Fibroblast of lung (primary cell): Measurements from ENCODE around the gene FKBP1A. TPM values are rescaled to one million over a fixed set of nuclear protein-coding genes. Genes with fewer than 3 reads are reported as not detected.

Experiments
- DNase-seq, 2 donors: peaks; one replicate each; pipeline versions ENCODE4 v3.0.0 to v3.0.0-alpha.2; 2010; ENCODE audit warnings: low read depth in 2 of 2
- H2AFZ ChIP-seq: 2 replicates; pipeline ENCODE4 v1.5.1; 2012; ENCODE audit warnings: low read length, control low read depth, inconsistent platforms
- H3K27ac ChIP-seq: 2 replicates; pipeline ENCODE4 v1.5.1; 2011; ENCODE audit warnings: low read length, control low read depth; ENCODE audit not compliant: insufficient read depth
- H3K27me3 ChIP-seq: 2 replicates; pipeline ENCODE4 v1.5.1; 2011; ENCODE audit warnings: mild to moderate bottlenecking, low read length; ENCODE audit not compliant: control insufficient read depth, insufficient read depth
- H3K36me3 ChIP-seq: 2 replicates; pipeline ENCODE4 v1.5.1; 2011; ENCODE audit warnings: low read length; ENCODE audit not compliant: control insufficient read depth, insufficient read depth
- H3K4me1 ChIP-seq: 2 replicates; pipeline ENCODE4 v1.5.1; 2011; ENCODE audit warnings: low read length; ENCODE audit not compliant: control insufficient read depth, insufficient read depth; ENCODE audit errors: extremely low read depth
- H3K4me2 ChIP-seq: 2 replicates; pipeline ENCODE4 v1.5.1; 2011; ENCODE audit warnings: low read length, control low read depth; ENCODE audit not compliant: insufficient read depth; ENCODE audit errors: extremely low read depth
- H3K4me3 ChIP-seq, 4 experiments: fragments of 200-600 bp in 1 of 4; sonication (generic) in 1 of 4; replicated peaks in 1 of 4; 2 replicates each; pipeline ENCODE4 v1.5.1; 2011 to 2016; ENCODE audit warnings: low read length in 4 of 4, low read depth in 3 of 4, mild to moderate bottlenecking in 3 of 4, control low read depth in 2 of 4, inconsistent platforms in 1 of 4, mixed read lengths in 1 of 4; ENCODE audit not compliant: insufficient read depth in 1 of 4; ENCODE audit errors: control extremely low read depth in 1 of 4
- H3K79me2 ChIP-seq: 2 replicates; pipeline ENCODE4 v1.5.1; 2012; ENCODE audit warnings: mild to moderate bottlenecking, low read length, inconsistent platforms; ENCODE audit not compliant: control insufficient read depth, insufficient read depth
- H3K9ac ChIP-seq: 2 replicates; pipeline ENCODE4 v1.5.1; 2011; ENCODE audit warnings: mild to moderate bottlenecking, low read length, control low read depth; ENCODE audit not compliant: insufficient read depth
- H3K9me3 ChIP-seq: 2 replicates; pipeline ENCODE4 v1.5.1; 2012; ENCODE audit warnings: low read depth, low read length; ENCODE audit not compliant: control insufficient read depth, insufficient read depth
- H4K20me1 ChIP-seq: 2 replicates; pipeline ENCODE4 v1.5.1; 2011; ENCODE audit warnings: low read length; ENCODE audit not compliant: control insufficient read depth, insufficient read depth; ENCODE audit errors: extremely low read depth
- EZH2 ChIP-seq: IDR thresholded peaks from 2 replicates; pipeline ENCODE4 v1.5.1; 2012; ENCODE audit warnings: low read length, control low read depth, mild to moderate bottlenecking; ENCODE audit errors: missing control alignments
- polyA plus RNA-seq, 2 donors: library from polyadenylated mRNA; depleted of rRNA in 1 of 2; stranded (reverse) in 1 of 2; unstranded in 1 of 2; fragments of >200 nt; gene quantifications; 2 replicates each; pipeline ENCODE4 v1.2.1, GENCODE V29; 2011 to 2012; ENCODE audit warnings: missing spikeins in 1 of 2
- total RNA-seq: library from RNA; depleted of rRNA; stranded (reverse); fragments of >200 nt; gene quantifications from 2 replicates; pipeline ENCODE4 v1.2.1, GENCODE V29; 2014
- TF ChIP-seq, protein P1 (sequence below), 2 donors: IDR thresholded peaks in 1 of 2; conservative IDR thresholded peaks in 1 of 2; 1 replicate in 1 of 2; 2 replicates in 1 of 2; pipeline ENCODE4 v1.5.1; 2011 to 2012; ENCODE audit warnings: low read length in 2 of 2, control low read depth in 1 of 2, inconsistent platforms in 1 of 2, low read depth in 1 of 2, mild to moderate bottlenecking in 1 of 2

The FKBP1A gene
- total and polyA plus RNA-seq, 2 donors (not counting 1 experiment from before 2014, with no cell fraction given): 120 to 440 TPM

DNA sequence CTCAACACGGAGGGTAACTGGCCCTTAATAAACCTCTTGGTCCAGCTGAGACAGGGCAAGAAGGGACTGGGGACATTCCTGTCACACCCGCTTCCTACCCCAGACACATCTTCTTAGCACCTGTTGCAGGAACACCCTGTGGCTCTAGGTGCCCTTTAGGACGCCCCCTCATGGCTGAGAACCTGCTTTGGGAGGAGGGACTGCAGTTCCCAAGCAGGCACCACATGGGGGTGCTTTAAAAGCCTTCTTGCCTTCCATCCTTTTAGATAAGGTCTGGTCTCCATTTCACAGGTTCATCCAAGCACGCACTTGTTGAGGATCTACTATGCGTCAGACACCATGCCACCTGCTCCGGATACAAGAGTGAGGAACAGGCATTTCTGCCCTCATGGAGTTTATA is 47.2 kb upstream of the FKBP1A start:
- Histone ChIP-seq H3K4me2 (no peak overlapping the region), H3K4me3 (no peak overlapping the region), H3K79me2 (no peaks in the 10 kb centered on the region), H3K9me3 (no peaks in the 10 kb centered on the region), H2AFZ (no peak overlapping the region), H3K9ac (no peak overlapping the region), H3K36me3 (peaks cover 1% of the 10 kb centered on the region), H4K20me1 (no peaks in the 10 kb centered on the region), H3K4me1 (peaks cover 4% of the 10 kb centered on the region), H3K27ac (no peak overlapping the region), H3K27me3 (no peaks in the 10 kb centered on the region)
- no peak for TF ChIP-seq EZH2
- TF ChIP-seq, protein P1, sequence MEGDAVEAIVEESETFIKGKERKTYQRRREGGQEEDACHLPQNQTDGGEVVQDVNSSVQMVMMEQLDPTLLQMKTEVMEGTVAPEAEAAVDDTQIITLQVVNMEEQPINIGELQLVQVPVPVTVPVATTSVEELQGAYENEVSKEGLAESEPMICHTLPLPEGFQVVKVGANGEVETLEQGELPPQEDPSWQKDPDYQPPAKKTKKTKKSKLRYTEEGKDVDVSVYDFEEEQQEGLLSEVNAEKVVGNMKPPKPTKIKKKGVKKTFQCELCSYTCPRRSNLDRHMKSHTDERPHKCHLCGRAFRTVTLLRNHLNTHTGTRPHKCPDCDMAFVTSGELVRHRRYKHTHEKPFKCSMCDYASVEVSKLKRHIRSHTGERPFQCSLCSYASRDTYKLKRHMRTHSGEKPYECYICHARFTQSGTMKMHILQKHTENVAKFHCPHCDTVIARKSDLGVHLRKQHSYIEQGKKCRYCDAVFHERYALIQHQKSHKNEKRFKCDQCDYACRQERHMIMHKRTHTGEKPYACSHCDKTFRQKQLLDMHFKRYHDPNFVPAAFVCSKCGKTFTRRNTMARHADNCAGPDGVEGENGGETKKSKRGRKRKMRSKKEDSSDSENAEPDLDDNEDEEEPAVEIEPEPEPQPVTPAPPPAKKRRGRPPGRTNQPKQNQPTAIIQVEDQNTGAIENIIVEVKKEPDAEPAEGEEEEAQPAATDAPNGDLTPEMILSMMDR (conservative IDR thresholded peaks at IDR 0.05 in 1 of 2, IDR thresholded peaks at IDR 0.05 in 1 of 2; ENCODE audit: low read depth in 1 of 2, low read length in 2 of 2): peak; percentile 13 to 36
- DNase-seq: peak in 1 of 2 donors; percentile 15

DNA sequence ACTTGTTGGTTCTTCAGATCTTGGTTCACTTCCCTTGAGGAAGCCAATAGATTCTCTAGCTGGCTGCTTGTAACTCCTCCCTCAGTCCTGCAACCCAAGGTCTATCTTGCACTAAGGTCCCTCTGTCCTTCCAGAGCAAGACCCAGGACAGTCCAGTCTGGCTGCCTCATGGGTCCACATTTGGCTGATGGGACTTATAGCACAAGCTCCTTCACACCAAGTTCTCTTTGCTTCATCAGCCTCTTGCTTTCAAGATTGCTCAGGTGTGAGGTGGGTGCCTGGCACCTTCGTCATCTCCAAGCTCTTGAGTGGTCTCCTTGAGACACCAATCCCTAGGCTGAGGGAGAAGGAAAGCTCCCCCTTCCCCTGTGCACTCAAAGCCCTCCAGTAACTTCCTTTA is 45.5 kb upstream of the FKBP1A start:
- Histone ChIP-seq H3K4me2 (no peak overlapping the region), H3K4me3 (no peak overlapping the region), H3K9me3 (no peaks in the 10 kb centered on the region), H3K79me2 (no peaks in the 10 kb centered on the region), H3K9ac (no peak overlapping the region), H4K20me1 (no peaks in the 10 kb centered on the region), H3K27me3 (no peaks in the 10 kb centered on the region), H3K27ac (no peak overlapping the region), H2AFZ (no peak overlapping the region), H3K4me1 (peaks cover 7% of the 10 kb centered on the region), H3K36me3 (no peaks in the 10 kb centered on the region)
- DNase-seq: no peak
- TF ChIP-seq, protein P1 (conservative IDR thresholded peaks at IDR 0.05 in 1 of 2, IDR thresholded peaks at IDR 0.05 in 1 of 2; ENCODE audit: low read depth in 1 of 2, low read length in 2 of 2): no peak

DNA sequence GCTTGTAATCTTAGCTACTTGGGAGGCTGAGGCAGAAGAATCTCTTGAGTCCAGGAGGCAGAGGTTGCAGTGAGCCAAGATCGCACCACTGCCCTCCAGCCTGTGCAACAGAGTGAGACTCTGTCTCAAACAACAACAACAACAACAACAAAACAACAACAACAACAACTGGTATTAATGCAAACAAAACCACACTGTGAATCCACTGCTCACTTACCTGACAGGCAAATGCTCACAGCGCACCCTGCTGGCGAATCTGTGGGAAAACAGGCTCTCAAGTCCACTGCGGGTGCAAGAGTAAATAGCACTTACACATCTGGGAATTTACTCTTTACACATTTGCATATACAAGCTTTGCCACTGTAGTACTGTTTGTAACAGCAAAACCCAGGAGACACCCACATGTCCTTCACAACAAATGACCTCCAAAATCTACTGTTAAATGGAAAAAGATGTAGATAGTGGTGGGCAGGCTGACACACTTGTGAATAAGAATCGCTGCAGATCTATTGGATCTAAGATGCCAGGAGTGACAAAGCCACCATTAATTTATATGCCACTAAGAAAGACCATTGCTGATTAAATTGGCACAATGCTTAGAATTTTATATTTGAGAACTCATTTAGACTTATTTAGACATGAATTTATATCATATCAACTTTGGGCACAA is 44.5 kb upstream of the FKBP1A start:
- H3K27me3 ChIP-seq: no peaks in the 10 kb centered on the region
- no peak for TF ChIP-seq EZH2
- TF ChIP-seq, protein P1 (conservative IDR thresholded peaks at IDR 0.05 in 1 of 2, IDR thresholded peaks at IDR 0.05 in 1 of 2; ENCODE audit: low read depth in 1 of 2, low read length in 2 of 2): peak; percentile 89 to 91
- H3K4me1 ChIP-seq: peaks cover 7% of the 10 kb centered on the region
- no peak overlapping the region for H3K4me2 ChIP-seq
- no peak overlapping the region for H3K9ac ChIP-seq
- no peak overlapping the region for H2AFZ ChIP-seq
- no peaks in the 10 kb centered on the region for H3K79me2 ChIP-seq
- no peaks in the 10 kb centered on the region for H3K9me3 ChIP-seq
- no peaks in the 10 kb centered on the region for H4K20me1 ChIP-seq
- H3K36me3 ChIP-seq: no peaks in the 10 kb centered on the region
- DNase-seq: peak; percentile 70 to 89
- no peak overlapping the region for H3K27ac ChIP-seq
- H3K4me3 ChIP-seq: no peak overlapping the region
